K562 (cell line): ENCODE measurements around the gene CHCHD1. TPM values are rescaled to one million over a fixed set of nuclear protein-coding genes. Genes with fewer than 3 reads are reported as not detected.

Experiments
- ATAC-seq: fragments of 200-7000 bp; cut with Tn5 transposase; 3 replicates; pipeline ENCODE4 v1.9.1; 2020; ENCODE audit warnings: moderate library complexity
- BruUV-seq: library from RNA; stranded (reverse); fragments of 400-500 nt; replicated peaks from 2 replicates; lab custom pipeline; 2021; lab: Mats Ljungman, UMichigan
- CTCF ChIA-PET: fragments of 300-600 bp; formaldehyde crosslinking; extraction: SDS; loops from one replicate; lab custom pipeline; 2021; ENCODE audit warnings: low intra/inter-chr PET ratio; lab: Yijun Ruan, JAX
- POLR2A ChIA-PET: fragments of 300-600, 350-650 bp; sonication (Branson Sonifier 250); formaldehyde crosslinking; extraction: SDS; loops from one replicate; lab custom pipeline; 2021; ENCODE audit warnings: antibody characterized with exemption, inconsistent platforms; lab: Yijun Ruan, JAX
- DNase-seq, 4 experiments: peaks; one replicate each; pipeline versions ENCODE4 v3.0.0 to v3.0.0-alpha.2; 2011 to 2018; ENCODE audit warnings: low spot score in 3 of 4, mixed read lengths in 3 of 4; ENCODE audit errors: extremely low read depth in 1 of 4
- FAIRE-seq: peaks from 2 replicates; lab custom pipeline; 2011; peaks lifted over from hg19 to GRCh38; lab: Jason Lieb, UNC
- H2AFZ ChIP-seq: 2 replicates; pipeline ENCODE4 v1.6.0; 2011; ENCODE audit warnings: low read depth, low read length, control low read depth, inconsistent platforms
- H3K27ac ChIP-seq: fragments of 200-600 bp; 3 replicates; pipeline ENCODE4 v1.8.0; 2011; ENCODE audit warnings: low read depth, mild to moderate bottlenecking, control low read depth, inconsistent platforms, low read length, moderate library complexity, mixed read lengths; ENCODE audit errors: extremely low read depth
- H3K27me3 ChIP-seq, 2 experiments: fragments of 300-600 bp in 1 of 2; 2 replicates in 1 of 2; 3 replicates in 1 of 2; pipeline versions ENCODE4 v1.6.0 to v1.8.0; 2011; ENCODE audit warnings: inconsistent platforms in 2 of 2, low read length in 2 of 2, mild to moderate bottlenecking in 1 of 2, mixed read lengths in 1 of 2, moderate library complexity in 1 of 2; ENCODE audit not compliant: control insufficient read depth in 2 of 2, insufficient read depth in 2 of 2
- H3K36me3 ChIP-seq: fragments of 300-600 bp; 3 replicates; pipeline ENCODE4 v1.8.0; 2011; ENCODE audit warnings: mild to moderate bottlenecking, low read length, inconsistent platforms; ENCODE audit not compliant: control insufficient read depth, insufficient read depth
- H3K4me1 ChIP-seq, 2 experiments: fragments of 200-600 bp in 1 of 2; replicated peaks in 1 of 2; 2 replicates in 1 of 2; 3 replicates in 1 of 2; pipeline versions ENCODE4 v1.5.1 to v1.8.0; 2011; ENCODE audit warnings: inconsistent platforms in 2 of 2, low read length in 2 of 2, mild to moderate bottlenecking in 1 of 2, mixed read lengths in 1 of 2, moderate library complexity in 1 of 2; ENCODE audit not compliant: control insufficient read depth in 2 of 2, insufficient read depth in 2 of 2
- H3K4me2 ChIP-seq: 2 replicates; pipeline ENCODE4 v1.6.1; 2011; ENCODE audit warnings: low read length, control low read depth, inconsistent platforms, mixed read lengths; ENCODE audit not compliant: insufficient read depth
- H3K4me3 ChIP-seq: fragments of 200-600 bp; sonication (generic), shearing (Covaris generic); 2 replicates; pipeline ENCODE4 v1.5.1; 2016; ENCODE audit warnings: control low read depth, inconsistent platforms
- H3K79me2 ChIP-seq: fragments of 200-600 bp; 3 replicates; pipeline ENCODE4 v1.8.0; 2011; ENCODE audit warnings: low read length, inconsistent platforms; ENCODE audit not compliant: control insufficient read depth, insufficient read depth
- H3K9ac ChIP-seq, 2 experiments: 2 replicates each; pipeline versions ENCODE4 v1.6.0 to v1.6.1; 2011; ENCODE audit warnings: low read depth in 2 of 2, low read length in 2 of 2, control low read depth in 1 of 2, inconsistent platforms in 1 of 2, mild to moderate bottlenecking in 1 of 2, mixed read lengths in 1 of 2; ENCODE audit not compliant: insufficient read depth in 1 of 2
- H3K9me1 ChIP-seq: one replicate; pipeline ENCODE4 v1.6.0; 2011; ENCODE audit warnings: inconsistent platforms, mild to moderate bottlenecking, low read length, moderate library complexity; ENCODE audit not compliant: control insufficient read depth, insufficient read depth
- H3K9me3 ChIP-seq: replicated peaks from 2 replicates; pipeline ENCODE4 v1.5.1; 2011; ENCODE audit warnings: low read depth, low read length, inconsistent platforms; ENCODE audit not compliant: control insufficient read depth, insufficient read depth
- H4K20me1 ChIP-seq: replicated peaks from 2 replicates; pipeline ENCODE4 v1.6.1; 2011; ENCODE audit warnings: low read length, inconsistent platforms, mixed read lengths; ENCODE audit not compliant: control insufficient read depth, insufficient read depth
- ATF1 ChIP-seq, 2 experiments: fragments of 450-650 bp in 1 of 2; IDR thresholded peaks; 2 replicates each; pipeline ENCODE4 v1.6.1; 2016; ENCODE audit warnings: missing compliant biosample characterization in 1 of 2, missing genetic modification characterization in 1 of 2
- BHLHE40 ChIP-seq: IDR thresholded peaks from 2 replicates; pipeline ENCODE4 v1.6.1; 2011; ENCODE audit warnings: low read length, improper control_type of control experiment
- CBFA2T2 ChIP-seq: fragments of 450-650 bp; conservative IDR thresholded peaks from 2 replicates; pipeline ENCODE4 v1.6.1; 2017; ENCODE audit warnings: mild to moderate bottlenecking
- CBFA2T3 ChIP-seq: fragments of 450-650 bp; IDR thresholded peaks from 2 replicates; pipeline ENCODE4 v1.6.1; 2017
- DPF2 ChIP-seq: fragments of 450-650 bp; IDR thresholded peaks from 2 replicates; pipeline ENCODE4 v1.6.1; 2016
- IRF9 ChIP-seq: fragments of 450-650 bp; IDR thresholded peaks from 2 replicates; pipeline ENCODE4 v1.6.1; 2016; ENCODE audit warnings: missing biosample characterization, missing genetic modification characterization
- JUND ChIP-seq, 2 experiments: IDR thresholded peaks; 2 replicates in 1 of 2; 3 replicates in 1 of 2; pipeline ENCODE4 v1.6.1; 2011; ENCODE audit warnings: borderline replicate concordance in 2 of 2, low read depth in 2 of 2, low read length in 2 of 2, improper control_type of control experiment in 1 of 2, missing biosample characterization in 1 of 2, missing genetic modification characterization in 1 of 2, missing genetic modification reagents in 1 of 2
- MEF2D ChIP-seq: conservative IDR thresholded peaks from 2 replicates; pipeline ENCODE4 v1.6.1; 2016; ENCODE audit warnings: low read depth, missing genetic modification characterization, missing compliant biosample characterization
- MTA1 ChIP-seq: fragments of 450-650 bp; IDR thresholded peaks from 2 replicates; pipeline ENCODE4 v1.6.1; 2017; ENCODE audit warnings: borderline replicate concordance
- MTF1 ChIP-seq: fragments of 250-450 bp; sonication (Bioruptor Pico); IDR thresholded peaks from 2 replicates; pipeline ENCODE4 v1.9.0; 2021; ENCODE audit warnings: moderate library complexity, mild to moderate bottlenecking, inconsistent platforms, borderline replicate concordance
- SIX5 ChIP-seq, 2 experiments: IDR thresholded peaks; 2 replicates each; pipeline ENCODE4 v1.6.1; 2011; ENCODE audit warnings: low read length in 2 of 2, borderline replicate concordance in 1 of 2, low read depth in 1 of 2, mild to moderate bottlenecking in 1 of 2, moderate library complexity in 1 of 2; ENCODE audit not compliant: insufficient read depth in 1 of 2
- TSHZ1 ChIP-seq: fragments of 250-450 bp; sonication (Bioruptor Pico); IDR thresholded peaks from 2 replicates; pipeline ENCODE4 v1.4.0; 2020; ENCODE audit warnings: mild to moderate bottlenecking, moderate library complexity
- YY1 ChIP-seq, 3 experiments: IDR thresholded peaks; 2 replicates each; pipeline ENCODE4 v1.6.1; 2011; ENCODE audit warnings: low read length in 2 of 3, mild to moderate bottlenecking in 2 of 3, moderate library complexity in 2 of 3, borderline replicate concordance in 1 of 3, control low read depth in 1 of 3, low read depth in 1 of 3; ENCODE audit not compliant: insufficient read depth in 3 of 3, insufficient replicate concordance in 2 of 3, control insufficient read depth in 1 of 3, insufficient read length in 1 of 3; ENCODE audit errors: extremely low read depth in 1 of 3
- ZNF217 ChIP-seq: sonication (generic); formaldehyde crosslinking; IDR thresholded peaks from 2 replicates; pipeline ENCODE4 v1.8.0; 2022; ENCODE audit warnings: mild to moderate bottlenecking, missing genetic modification reagents
- ZNF239 ChIP-seq: fragments of 250-450 bp; sonication (Bioruptor Pico); IDR thresholded peaks from 2 replicates; pipeline ENCODE4 v1.4.0; 2020; ENCODE audit warnings: mild to moderate bottlenecking
- ZNF347 ChIP-seq: fragments of 450-650 bp; formaldehyde crosslinking; IDR thresholded peaks from 2 replicates; pipeline ENCODE4 v1.4.0; 2020; ENCODE audit warnings: low read depth, mild to moderate bottlenecking, moderate library complexity
- WGBS: fragments of 100-300 bp; shearing (Covaris generic); methylation state at CpG from one replicate; pipeline ENCODE4 v1.1.6; 2016; ENCODE audit warnings: low coverage, mixed read lengths; ENCODE audit not compliant: insufficient coverage; ENCODE audit errors: missing lambda C conversion rate; 5-methylcytosine and 5-hydroxymethylcytosine counted together
- in situ Hi-C: fragments of 300-500 bp; cut with MboI; formaldehyde crosslinking; loops from 4 replicates; pipeline ENCODE4 v1.15.0; 2018; ENCODE audit warnings: inconsistent platforms, mixed read lengths
- intact Hi-C: fragments of 100-400 bp; cut with micrococcal nuclease; formaldehyde crosslinking; loops from 2 replicates; pipeline ENCODE4 v1.14.2; 2022
- polyA plus RNA-seq, 8 experiments: library from polyadenylated mRNA; depleted of rRNA in 4 of 8; stranded (reverse) in 5 of 8; unstranded in 3 of 8; fragments of >200 nt; fragmentation: Nextera tagmentation in 2 of 8; fragmentation: Illumina TruSeq in 1 of 8; extraction: Ambion mirVana in 2 of 8; extraction: Trizol in 1 of 8; gene quantifications; 2 replicates each; pipeline versions ENCODE4 v1.2.1 to v1.2.3, GENCODE V29; 2011 to 2014; ENCODE audit warnings: inconsistent platforms in 1 of 8, missing spikeins in 1 of 8
- total RNA-seq, 7 experiments: library from RNA; depleted of rRNA in 6 of 7; stranded (reverse); fragments of >200 nt in 6 of 7; fragmentation: Illumina TruSeq in 2 of 7; extraction: Trizol in 2 of 7; gene quantifications; 2 replicates each; pipeline versions ENCODE4 v1.2.1 to v1.2.3, GENCODE V29; 2011 to 2021; ENCODE audit warnings: low replicate concordance in 1 of 7

The CHCHD1 gene
- total and polyA plus RNA-seq, 9 of the 15 experiments (the other 6 are each of a cell fraction or from before 2014, with no cell fraction given): 52.9 to 126 (median 83.4) TPM

GRCh38 chr10:73809061-73809818 lies 27.4 kb downstream of the CHCHD1 start:
- Histone ChIP-seq H3K36me3 (peaks cover 55% of the 10 kb centered on the region), H3K27me3 (no peaks in the 10 kb centered on the region), H3K4me1 (peaks cover 23 to 43% of the 10 kb centered on the region in 2 experiments), H3K27ac (peak overlapping the region; percentile 37; the same call in 2 of the 3 replicates), H4K20me1 (0 out of 2 replicates have a peak, but pooled peaks cover 5% of the 10 kb centered on the region), H3K79me2 (peaks cover 13% of the 10 kb centered on the region), H2AFZ (no peak overlapping the region), H3K9me1 (no peaks in the 10 kb centered on the region), H3K4me3 (no peak overlapping the region), H3K9ac (peak overlapping the region; percentile 24 to 72; a peak in 3 of 4 replicates), H3K9me3 (no peaks in the 10 kb centered on the region), H3K4me2 (peak overlapping the region; percentile 5; the same call in 1 of the 2 replicates)
- no peak for ATAC-seq
- DNase-seq: peak in 1 of 4 experiments; percentile 48
- intact Hi-C loops: no loop called here
- FAIRE-seq: peak; percentile 61
- BruUV-seq: TSS peak; percentile 36
- in situ Hi-C loops: no loop called here
- POLR2A ChIA-PET: interaction anchor here (0.6 to 3.0 kb wide), 11 partner anchors 9 to 67 kb away, joined by 3 to 50 read pairs (median 3); partner anchors contain the start of gene CHCHD1
- WGBS: 17% methylated on average over 5 of the region's 5 CpGs
- CTCF ChIA-PET: interaction anchor here (0.6 kb wide), 1 partner anchor 259 kb away, joined by 3 read pairs; no protein-coding TSS in a partner anchor
- TF ChIP-seq TSHZ1 (CRISPR knock-in tag): no peak
- TF ChIP-seq MTF1 (CRISPR knock-in tag): no peak
- no peak for TF ChIP-seq ZNF217 (CRISPR knock-in tag)
- no peak for TF ChIP-seq BHLHE40
- peak; percentile 61 for TF ChIP-seq CBFA2T3
- TF ChIP-seq JUND (IDR thresholded peaks at IDR 0.05; ENCODE audit: borderline replicate concordance, low read depth, low read length): no peak
- no peak for TF ChIP-seq JUND (tag; IDR thresholded peaks at IDR 0.05; ENCODE audit: borderline replicate concordance, low read depth, low read length)
- no peak for TF ChIP-seq IRF9
- TF ChIP-seq ATF1 (CRISPR knock-in tag; IDR thresholded peaks at IDR 0.05): no peak
- TF ChIP-seq ATF1 (tag; IDR thresholded peaks at IDR 0.05): no peak
- no peak for TF ChIP-seq ZNF347
- no peak; the same call in 1 of the 2 replicates for TF ChIP-seq ZNF239 (CRISPR knock-in tag)
- TF ChIP-seq MEF2D (tag): no peak
- TF ChIP-seq CBFA2T2: peak; percentile 44
- no peak for TF ChIP-seq YY1 (IDR thresholded peaks at IDR 0.05; ENCODE audit: borderline replicate concordance in 1 of 3, control insufficient read depth in 1 of 3, extremely low read depth in 1 of 3, insufficient read depth in 3 of 3, insufficient read length in 1 of 3, insufficient replicate concordance in 2 of 3, low read depth in 1 of 3, low read length in 2 of 3)
- TF ChIP-seq MTA1: no peak
- 0 out of 2 replicates have a peak, but pooled peaks have one; percentile 28 for TF ChIP-seq DPF2
- TF ChIP-seq SIX5 (IDR thresholded peaks at IDR 0.05; ENCODE audit: borderline replicate concordance in 1 of 2, insufficient read depth in 1 of 2, low read depth in 1 of 2, low read length in 2 of 2): no peak
